GM12801 (cell line): ENCODE results near the gene IFT27.

Experiments used
- TF ChIP-seq, protein P1 (sequence below): IDR thresholded peaks from one replicate; pipeline ENCODE4 v1.5.1; 2011; ENCODE audit warnings: control low read depth; ENCODE audit not compliant: insufficient read length; ENCODE audit errors: extremely low read depth

IFT27 gene

DNA sequence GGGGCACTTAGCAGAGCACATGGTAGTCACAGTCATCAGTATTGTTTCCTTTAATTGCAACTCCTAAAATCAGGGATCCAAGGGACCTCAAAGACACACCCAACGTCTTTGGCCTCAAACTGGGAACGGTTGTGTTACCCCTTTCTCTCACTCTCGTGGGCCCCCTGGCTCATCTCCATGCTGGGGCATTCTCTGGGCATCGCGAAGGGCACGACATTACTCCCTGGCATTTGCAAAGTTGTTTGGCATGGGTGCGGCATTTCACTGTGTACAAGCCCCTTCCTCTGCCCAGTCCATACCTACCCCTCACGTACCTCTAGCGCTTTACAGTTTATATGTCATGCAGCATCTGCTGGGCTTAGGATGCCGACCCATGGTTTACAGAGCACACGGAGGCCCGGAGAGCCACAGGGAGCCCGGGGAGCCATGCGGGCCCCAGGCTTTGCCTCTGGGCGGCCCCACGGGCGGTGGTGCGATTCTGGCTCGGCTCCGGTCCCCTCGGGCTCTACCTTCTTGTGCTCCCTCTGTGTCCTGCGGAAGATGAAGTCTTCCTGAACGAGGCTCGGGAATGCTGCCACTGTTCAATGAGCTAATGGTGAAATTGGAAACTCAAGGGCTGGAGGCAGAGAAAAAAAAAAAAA, 50.4 kb downstream of the IFT27 start:
- TF ChIP-seq, protein P1, sequence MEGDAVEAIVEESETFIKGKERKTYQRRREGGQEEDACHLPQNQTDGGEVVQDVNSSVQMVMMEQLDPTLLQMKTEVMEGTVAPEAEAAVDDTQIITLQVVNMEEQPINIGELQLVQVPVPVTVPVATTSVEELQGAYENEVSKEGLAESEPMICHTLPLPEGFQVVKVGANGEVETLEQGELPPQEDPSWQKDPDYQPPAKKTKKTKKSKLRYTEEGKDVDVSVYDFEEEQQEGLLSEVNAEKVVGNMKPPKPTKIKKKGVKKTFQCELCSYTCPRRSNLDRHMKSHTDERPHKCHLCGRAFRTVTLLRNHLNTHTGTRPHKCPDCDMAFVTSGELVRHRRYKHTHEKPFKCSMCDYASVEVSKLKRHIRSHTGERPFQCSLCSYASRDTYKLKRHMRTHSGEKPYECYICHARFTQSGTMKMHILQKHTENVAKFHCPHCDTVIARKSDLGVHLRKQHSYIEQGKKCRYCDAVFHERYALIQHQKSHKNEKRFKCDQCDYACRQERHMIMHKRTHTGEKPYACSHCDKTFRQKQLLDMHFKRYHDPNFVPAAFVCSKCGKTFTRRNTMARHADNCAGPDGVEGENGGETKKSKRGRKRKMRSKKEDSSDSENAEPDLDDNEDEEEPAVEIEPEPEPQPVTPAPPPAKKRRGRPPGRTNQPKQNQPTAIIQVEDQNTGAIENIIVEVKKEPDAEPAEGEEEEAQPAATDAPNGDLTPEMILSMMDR = no peak

GRCh38 chr22:36724836-36725235, 51.1 kb downstream of the IFT27 start:
- TF ChIP-seq, protein P1 = no peak

DNA sequence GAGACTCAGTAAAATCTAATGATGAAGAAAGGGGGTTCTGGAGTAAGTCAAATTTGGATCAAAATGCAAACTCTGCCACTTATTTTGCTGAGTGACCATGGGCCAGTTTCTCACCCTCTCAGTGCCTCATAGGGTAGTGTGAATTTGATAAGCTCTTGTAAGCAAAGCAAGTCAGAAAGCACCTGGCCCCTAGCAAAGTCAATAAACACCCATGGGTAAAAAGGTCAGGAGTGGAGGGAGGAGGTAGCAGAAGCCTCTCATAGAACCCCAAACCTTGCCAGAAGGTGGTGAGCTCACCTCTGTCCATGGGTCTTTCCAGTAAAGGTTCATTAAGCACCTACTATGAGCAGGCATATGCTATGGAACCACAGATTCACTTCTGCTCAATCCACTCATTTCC, 53.9 kb downstream of the IFT27 start:
- TF ChIP-seq, protein P1 = no peak

GRCh38 chr22:36715647-36716046, 60.3 kb downstream of the IFT27 start:
- TF ChIP-seq, protein P1 = no peak

DNA sequence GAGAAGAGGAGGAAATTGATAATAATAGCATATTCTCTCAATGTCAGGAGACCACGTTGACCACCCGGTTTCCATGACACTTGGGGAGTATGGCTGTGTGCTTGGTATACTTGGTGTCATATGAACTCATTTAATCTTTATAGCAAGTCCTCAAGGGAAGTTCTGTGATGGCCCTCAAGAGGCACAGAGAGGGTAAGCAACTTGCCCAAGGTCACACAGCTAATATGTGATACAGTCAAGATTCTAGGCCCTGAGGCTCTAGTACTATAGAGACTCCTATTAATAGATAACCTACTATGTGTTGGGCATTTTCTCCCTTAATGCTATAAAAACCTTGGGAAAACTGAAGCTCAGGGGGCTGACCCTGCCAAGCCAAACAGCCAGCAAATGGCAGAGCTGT, 61.8 kb downstream of the IFT27 start:
- TF ChIP-seq, protein P1 = no peak

DNA sequence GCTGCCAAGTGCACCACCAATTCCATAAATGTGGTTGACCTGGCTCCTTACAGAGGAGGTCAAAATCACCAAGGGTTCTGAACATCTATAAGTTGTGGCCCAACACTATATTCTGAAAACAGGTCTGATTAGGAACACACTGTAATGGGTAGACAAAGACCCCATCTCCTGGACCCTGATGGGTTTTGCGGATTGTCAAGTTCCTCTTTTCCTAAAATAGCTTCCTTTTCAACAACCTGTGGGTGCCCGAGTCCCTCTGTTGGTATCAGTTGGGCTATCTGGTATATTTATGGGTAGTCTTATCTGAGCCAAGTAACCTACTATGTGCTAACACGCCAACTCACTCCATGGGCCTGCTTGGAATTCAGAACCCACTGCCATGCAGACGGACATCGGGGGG, 62.5 kb downstream of the IFT27 start:
- TF ChIP-seq, protein P1 = no peak
